ENCODE results near the gene CAMK2N2.

CAMK2N2 gene

DNA sequence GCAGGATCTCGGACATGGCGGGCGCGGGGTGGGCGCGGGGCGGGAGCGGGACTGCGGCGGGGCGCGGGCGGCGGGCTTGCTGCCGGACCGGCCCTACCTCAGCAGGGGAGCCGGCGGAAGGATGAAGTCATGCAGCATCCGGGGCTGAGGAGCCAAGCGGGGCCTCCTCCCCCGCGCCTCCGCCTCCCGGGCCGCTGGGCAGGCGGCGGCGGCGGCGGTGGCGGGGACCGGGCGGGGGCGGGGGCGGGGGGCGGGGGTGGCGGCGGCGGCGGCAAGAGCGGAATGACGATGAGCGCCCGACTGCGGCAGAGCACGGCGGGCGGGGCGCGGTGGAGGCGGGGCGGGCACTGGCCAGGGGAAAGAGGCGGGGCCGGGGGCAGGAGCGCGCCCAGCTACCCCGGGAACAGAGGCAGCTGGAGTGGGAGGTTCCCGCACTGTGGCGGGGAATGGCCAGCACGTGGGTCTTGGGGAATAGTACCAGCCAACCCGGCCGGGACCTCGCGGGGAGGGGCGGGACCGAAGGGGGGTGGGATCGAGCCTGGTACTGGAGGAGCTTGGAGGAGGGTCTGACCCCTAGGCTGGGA lies at the start of gene CAMK2N2:
Gene CAMK2N2 (minus strand): TSS at position 284 of the 584 bp plus-strand sequence. CDS start 268 bp downstream, at position 16.
- DNase-seq, result peak; percentile 80

DNA sequence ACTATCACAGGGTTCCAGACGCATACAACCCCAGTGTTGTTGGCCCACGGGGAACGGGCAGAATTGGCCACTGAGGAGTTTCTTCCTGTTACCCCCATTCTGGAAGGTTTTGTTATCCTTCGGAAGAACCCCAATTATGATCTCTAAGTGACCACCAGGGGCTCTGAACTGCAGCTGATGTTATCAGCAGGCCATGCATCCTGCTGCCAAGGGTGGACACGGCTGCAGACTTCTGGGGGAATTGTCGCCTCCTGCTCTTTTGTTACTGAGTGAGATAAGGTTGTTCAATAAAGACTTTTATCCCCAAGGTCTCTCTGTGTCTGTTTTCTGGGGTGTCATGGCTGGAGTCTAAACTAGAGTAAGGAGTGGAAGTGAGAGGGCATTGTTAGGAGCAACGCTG lies 47.4 kb upstream of the CAMK2N2 start:
- DNase-seq, result no peak

DNA sequence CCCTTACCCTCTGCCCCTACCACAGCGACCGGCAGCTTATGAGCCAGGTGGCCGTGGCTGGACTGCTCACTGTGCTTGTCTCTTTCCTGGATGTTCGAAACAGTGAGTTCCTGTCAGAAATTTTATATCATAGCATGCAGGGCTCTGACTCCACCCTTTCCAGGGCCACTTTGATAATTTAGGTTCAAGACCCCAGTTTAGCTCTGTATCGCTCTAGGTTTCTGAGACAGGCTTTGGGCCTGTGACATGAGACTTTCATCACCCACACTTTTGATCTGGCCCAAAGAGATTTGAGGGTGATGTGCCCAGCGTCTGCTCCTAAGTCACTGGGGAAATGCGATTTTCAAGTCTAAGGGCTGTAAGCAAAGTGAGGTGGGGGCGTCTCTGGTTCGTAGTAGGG lies 46.6 kb upstream of the CAMK2N2 start:
- DNase-seq, result no peak

DNA sequence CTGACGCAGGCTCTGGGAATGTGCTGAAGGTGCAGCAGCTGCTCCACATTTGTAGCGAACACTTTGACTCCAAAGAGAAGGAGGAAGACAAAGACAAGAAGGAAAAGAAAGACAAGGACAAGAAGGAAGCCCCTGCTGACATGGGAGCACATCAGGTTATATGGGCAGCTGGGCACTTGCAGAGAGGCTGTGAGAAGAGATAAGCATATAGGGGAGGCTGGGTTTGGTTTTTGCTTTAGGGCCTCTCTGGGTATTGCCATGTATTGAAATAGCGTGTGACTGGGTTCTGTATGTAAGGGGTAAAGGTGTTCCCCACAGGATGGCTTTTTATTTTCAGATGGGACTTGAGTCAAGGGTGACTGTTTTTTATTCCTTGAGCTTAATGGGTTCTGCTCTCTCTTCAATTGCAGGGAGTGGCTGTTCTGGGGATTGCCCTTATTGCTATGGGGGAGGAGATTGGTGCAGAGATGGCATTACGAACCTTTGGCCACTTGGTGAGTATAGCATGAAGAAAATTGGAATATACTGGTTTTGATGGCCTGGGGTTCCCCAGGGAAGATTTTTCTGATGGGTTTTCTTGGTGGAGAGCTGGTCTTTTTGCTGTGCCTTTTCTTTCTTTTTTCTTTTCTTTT lies 45.1 kb upstream of the CAMK2N2 start:
- no peak for DNase-seq

DNA sequence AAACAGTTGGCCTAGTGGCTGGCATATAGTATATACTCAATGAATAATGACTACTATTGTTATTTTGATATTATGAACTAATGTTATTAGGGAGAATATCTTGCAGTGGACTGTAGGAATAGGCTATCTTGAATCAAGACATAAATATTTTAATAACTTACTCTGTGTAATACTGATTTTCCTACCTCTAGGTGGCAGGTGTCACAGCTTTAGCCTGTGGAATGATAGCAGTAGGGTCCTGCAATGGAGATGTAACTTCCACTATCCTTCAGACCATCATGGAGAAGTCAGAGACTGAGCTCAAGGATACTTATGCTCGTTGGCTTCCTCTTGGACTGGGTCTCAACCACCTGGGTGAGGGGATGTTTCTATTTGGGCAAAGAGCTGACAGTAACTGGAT lies 44.2 kb upstream of the CAMK2N2 start:
- no peak for DNase-seq

DNA sequence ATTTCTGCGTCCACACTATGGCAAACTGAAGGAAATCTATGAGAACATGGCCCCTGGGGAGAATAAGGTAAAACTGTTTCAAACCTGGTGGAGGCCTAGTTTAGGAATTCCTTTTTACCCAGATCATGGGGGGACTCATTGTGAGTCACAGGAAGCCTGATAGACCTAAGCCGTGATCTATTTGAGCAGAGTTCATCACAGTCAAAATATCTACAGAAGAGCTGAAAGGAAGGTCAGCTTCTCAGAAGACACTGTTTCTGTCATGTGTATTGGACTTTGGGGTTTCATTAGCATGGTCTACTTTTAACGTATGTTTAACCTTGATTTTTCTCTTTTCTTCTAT lies 39.0 kb upstream of the CAMK2N2 start:
- DNase-seq, result no peak

DNA sequence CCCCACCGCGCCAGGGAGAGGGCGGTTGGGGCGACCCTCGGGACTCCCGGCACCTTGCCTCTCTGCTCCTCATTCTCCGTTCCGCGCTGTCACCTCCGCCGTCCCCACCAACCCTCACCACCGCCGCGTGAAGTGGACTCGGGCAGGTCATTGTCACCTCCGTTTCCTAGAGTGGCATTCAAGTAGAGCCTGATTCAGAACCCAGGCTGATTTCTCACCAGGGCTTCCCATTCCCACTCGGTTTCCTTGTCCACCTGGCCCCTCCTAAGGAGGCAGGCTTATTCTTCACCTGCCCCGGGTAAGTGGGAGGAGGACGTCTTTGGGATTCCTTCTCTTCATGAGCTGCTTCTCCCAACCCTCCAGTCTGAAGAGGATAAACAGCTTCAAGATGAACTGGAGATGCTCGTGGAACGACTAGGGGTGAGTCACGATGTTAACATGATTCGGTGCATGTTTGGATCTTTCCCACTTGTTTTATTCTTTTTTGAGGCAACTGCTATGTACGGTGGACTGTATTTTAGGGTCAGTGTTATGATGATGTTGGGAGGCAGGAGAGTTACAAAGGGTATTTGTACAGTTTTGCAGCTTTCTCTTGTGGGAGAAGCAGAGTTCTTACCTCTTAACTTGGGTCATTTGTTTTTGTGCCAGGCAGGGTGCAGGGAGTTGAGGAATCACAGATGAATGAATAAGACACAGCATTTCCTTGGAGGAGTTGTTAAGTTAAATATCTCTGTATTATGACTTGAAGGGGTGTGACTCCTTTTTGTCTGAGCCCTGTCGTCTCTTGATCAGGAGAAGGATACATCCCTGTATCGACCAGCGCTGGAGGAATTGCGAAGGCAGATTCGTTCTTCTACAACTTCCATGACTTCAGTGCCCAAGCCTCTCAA lies 38.4 kb upstream of the CAMK2N2 start:
- no peak for DNase-seq

DNA sequence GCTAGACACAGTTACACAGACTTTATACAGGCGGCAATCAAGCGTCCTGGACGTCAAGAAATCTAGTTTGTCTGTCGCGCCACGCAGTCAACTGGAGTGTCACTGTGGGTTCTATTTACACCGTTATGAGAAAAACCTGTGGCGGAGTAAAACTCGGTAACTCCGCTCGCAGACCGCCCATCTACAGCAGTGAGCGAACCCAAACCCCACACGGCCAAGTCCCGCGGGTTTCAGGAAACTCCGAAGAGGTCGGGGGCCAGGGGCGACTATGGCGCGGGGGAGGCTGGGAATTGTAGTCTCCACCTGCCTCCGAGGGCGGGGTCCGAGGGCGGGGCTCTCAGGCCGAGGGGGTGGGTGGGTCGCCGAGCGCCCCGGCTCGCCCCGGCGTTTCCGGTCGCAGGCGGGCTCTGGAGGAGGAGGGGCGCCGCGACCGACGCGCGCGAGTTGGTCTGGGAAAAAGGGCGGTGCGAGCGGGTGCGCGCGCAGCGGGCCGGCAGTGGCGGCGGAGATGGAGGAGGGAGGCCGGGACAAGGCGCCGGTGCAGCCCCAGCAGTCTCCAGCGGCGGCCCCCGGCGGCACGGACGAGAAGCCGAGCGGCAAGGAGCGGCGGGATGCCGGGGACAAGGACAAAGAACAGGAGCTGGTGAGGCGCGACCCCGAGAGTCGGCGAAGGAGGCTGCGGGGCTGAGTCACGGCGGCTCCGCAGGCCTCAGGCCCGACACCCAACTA lies 37.6 kb upstream of the CAMK2N2 start, which contains the start of gene PSMD2:
Gene PSMD2 (plus strand): TSS at position 483 of the 729 bp plus-strand sequence. CDS start 26 bp downstream, at position 509.
- DNase-seq, result peak; percentile 91

DNA sequence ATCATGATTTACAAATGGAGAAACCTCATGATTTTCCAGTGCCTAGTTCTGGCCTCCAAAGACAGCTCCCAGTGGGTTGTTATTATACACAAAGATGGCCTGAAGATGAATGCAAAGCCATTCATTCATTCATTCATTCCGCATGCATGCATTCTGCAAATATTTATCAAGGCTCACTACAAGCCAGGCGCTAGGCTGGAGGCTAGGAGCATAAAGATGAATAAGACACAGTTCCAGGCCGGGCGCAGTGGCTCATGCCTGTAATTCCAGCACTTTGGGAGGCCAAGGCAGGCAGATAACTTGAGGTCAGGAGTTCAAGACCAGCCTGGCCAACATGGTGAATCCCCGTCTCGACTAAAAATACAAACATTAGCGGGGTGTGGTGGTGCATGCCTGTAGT lies 35.3 kb upstream of the CAMK2N2 start:
- DNase-seq, result no peak

DNA sequence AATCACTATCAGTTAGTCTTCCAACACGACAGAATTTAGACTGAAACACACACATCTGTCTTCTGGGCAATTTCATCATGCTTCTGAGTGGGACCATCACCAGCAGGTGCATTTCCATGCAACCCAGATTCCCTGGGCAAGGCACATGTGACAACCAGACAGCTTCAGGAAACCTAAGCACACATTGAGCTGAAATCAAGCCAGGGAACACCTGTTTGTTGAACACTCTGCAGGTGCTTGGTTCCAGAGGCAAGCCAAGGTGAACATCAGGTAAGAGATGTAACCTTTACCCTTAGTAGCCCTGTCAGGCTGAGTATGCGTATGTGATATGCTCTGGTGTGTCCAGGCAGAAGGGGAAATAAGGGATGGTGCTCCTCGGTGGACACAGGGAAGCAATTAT lies 34.4 kb upstream of the CAMK2N2 start:
- no peak for DNase-seq

DNA sequence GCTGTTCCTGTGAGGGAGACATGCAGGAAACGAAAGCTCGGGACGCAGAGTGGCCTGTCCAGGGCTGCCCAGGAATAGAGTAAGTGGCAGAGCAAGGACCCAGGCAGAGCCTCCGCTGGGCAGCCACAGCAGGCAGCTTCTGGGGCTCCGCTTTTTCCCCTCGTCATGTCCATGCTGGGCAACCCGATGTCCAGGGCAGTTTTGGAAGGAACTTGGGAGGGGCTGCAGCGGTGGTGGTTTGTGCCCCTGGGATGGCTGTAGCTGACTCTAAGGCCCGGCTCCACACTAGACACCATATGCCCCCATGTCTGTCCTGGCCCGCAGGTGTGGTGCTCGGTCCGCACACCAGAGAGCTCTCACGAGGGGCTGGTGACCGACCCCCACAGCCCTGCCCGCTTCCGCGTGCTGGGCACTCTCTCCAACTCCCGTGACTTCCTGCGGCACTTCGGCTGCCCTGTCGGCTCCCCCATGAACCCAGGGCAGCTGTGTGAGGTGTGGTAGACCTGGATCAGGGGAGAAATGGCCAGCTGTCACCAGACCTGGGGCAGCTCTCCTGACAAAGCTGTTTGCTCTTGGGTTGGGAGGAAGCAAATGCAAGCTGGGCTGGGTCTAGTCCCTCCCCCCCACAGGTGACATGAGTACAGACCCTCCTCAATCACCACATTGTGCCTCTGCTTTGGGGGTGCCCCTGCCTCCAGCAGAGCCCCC lies 30.5 kb upstream of the CAMK2N2 start:
- DNase-seq, result no peak

DNA sequence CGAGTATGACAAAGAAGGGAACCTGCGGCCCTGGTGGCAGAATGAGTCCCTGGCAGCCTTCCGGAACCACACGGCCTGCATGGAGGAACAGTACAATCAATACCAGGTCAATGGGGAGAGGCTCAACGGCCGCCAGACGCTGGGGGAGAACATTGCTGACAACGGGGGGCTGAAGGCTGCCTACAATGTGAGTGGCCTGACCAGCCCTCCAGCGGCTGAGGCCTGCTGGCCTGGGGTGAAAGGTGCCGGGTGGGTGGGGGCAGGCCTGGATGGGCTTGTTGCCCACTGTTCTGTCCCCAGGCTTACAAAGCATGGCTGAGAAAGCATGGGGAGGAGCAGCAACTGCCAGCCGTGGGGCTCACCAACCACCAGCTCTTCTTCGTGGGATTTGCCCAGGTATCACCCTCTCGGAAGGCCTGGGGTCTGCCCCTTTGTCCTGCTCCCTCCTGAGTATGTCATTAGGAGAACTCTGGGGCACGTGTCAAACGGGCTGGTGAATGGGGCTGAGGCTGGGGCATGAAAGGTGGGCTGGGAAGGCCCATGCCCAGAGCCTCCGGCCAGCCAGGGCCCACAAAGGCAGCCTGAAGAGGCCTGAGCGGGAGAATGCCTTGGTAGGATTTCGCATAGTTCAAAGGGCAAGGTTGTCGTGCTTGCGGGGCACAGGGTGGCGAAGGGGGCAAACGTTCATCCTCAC lies 29.8 kb upstream of the CAMK2N2 start:
- DNase-seq, result no peak

DNA sequence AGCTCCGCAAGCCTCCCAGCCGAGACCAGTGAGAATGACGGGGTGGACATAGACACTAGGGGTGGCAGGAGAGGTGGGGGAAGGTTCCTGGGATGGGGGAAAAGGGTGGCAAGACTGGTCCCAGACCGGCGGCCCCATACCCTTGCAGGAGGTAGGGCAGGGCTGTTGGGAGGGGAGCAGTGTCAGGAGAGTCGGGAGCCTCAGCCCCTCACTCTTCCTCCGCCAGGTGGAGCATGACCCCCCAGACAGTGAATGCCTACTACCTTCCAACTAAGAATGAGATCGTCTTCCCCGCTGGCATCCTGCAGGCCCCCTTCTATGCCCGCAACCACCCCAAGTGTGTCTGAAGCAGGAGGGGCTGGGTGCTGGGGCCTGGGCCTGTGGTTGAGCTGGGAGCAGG lies 29.0 kb upstream of the CAMK2N2 start:
- no peak for DNase-seq

DNA sequence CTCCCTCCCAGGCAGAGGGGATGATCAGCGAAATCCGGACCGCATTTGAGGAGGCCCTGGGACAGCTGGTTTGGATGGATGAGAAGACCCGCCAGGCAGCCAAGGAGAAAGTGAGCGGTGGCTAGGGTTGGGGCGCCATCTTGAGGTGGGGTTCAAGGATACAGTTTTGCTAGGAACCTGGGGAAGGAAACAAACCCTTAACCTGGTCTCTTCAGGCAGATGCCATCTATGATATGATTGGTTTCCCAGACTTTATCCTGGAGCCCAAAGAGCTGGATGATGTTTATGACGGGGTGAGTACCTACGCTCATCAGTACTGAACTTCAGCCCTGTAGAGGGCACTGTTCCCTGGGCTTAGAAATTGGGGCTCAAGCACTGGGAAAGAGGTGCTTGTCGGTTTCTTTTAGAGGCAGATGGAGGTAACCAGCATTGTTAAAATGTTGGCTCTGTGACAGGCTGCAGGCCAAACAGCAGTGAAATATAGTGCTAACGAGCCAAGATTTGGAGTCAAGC lies 28.1 kb upstream of the CAMK2N2 start:
- no peak for DNase-seq

DNA sequence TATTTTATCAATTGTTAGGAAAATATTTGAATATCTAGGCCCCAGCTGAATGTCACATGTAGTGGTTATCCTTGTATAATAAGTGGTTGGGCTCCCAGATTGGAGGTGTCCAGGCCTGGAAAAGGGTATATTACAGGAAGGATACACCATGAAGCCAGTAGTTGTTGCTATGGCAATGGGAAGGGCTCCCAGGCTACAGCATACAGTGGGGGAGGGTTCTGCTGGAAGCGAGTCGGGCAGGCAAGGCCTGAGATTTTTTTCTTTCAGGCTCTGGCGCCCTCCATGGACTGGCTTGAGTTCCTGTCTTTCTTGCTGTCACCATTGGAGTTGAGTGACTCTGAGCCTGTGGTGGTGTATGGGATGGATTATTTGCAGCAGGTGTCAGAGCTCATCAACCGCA lies 23.3 kb upstream of the CAMK2N2 start:
- peak; percentile 82 for DNase-seq

DNA sequence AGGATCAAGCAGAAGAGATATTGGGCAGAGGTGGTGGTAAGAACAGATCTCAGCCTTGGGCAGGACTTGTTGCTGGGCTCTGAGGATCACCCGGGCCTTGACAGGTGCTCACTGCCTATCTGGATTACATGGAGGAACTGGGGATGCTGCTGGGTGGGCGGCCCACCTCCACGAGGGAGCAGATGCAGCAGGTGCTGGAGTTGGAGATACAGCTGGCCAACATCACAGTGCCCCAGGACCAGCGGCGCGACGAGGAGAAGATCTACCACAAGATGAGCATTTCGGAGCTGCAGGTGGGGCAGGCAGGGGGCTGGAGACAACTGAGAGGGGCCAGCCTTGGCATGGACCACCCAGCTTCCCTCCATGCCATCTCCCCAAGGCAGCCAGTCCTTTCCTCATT lies 22.3 kb upstream of the CAMK2N2 start:
- DNase-seq, result no peak

DNA sequence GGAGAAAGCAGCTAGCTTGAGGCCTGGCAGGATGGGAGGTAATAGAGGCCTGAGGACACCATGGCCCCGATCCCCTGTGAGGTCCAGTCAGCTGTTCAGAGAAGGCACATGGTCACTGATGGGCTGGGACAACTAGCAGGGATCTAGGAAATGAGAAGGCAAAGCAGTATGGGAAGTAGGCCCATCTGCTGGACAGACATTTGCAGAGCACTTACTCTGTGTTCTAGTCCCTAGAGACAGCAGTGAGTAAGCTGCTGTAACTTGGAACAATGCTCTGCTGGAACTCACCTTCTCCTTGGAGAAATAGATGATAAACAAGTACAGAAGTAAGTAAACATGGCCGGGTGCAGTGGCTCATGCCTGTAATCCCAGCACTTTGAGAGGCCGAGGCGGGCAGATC lies 21.6 kb upstream of the CAMK2N2 start:
- DNase-seq, result no peak

DNA sequence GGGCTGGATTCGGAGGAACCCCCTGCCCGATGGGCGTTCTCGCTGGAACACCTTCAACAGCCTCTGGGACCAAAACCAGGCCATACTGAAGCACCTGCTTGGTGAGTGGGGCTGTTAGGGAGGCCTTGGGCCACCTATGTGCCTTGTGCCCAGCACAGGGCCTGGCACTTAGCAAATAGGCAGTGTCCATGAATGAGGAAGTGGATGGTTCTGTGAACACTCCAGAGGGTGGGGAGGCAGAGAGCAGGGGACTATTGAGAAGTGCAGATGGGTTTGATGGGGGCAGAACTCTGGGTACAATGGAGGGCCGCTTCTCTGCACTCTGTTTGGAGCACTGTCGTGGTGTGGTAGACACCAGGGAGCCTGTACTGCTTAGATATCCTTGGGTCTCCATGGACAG lies 16.0 kb upstream of the CAMK2N2 start:
- no peak for DNase-seq

DNA sequence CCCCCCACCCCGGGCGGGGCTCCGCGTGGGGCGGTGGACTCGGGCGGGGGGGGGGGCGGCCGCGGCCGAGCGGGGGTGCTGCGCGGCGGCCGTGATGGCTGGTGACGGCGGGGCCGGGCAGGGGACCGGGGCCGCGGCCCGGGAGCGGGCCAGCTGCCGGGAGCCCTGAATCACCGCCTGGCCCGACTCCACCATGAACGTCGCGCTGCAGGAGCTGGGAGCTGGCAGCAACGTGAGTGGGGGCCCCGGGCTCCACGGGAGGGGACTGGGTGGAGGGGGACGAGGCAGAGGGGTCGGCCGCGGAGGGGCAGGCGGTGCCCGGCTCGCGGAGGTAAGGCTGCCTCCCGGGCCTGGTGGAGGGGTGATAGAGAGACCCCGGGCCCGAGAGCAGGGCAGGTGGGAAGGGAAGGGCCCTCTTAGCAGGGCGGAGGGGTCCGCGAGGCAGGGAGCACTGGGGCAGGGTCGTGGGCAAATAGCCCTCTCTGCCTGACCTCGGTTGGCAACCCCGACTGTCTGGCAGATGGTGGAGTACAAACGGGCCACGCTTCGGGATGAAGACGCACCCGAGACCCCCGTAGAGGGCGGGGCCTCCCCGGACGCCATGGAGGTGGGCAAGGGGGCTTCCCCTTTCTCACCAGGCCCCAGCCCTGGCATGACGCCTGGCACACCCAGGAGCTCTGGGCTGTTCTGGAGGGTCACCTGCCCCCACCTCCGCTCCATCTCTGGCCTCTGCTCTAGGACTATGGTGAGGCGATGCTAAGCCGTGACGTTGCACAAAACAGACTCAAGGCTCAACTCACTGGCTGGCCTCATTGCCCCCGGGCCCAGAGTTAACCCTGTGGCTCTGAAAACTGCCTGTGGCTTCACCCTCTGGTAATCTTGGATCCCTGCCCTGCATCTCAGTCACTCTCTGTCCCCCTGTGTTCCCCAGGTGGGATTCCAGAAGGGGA lies 14.9 kb upstream of the CAMK2N2 start, which contains the start of gene ECE2:
Gene ECE2 (plus strand): TSS at position 62 of the 950 bp plus-strand sequence. CDS start 132 bp downstream, at position 194.
- DNase-seq, result no peak

DNA sequence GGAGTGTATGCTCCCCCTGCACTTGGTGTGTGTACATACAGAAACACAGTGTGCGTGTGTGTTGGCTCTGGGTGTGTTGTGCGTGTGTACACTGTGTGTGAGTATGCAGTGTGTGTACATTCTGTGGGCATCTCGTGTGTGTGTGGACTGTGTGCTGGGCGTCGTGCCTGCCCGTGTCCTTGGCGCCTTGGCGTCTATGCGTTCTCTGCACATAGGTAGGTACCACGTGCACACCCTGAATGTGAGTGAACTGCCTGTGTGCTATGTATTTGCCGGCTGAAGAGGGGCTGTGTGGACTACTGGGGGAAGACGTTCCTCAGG lies 14.0 kb upstream of the CAMK2N2 start:
- DNase-seq, result no peak

DNA sequence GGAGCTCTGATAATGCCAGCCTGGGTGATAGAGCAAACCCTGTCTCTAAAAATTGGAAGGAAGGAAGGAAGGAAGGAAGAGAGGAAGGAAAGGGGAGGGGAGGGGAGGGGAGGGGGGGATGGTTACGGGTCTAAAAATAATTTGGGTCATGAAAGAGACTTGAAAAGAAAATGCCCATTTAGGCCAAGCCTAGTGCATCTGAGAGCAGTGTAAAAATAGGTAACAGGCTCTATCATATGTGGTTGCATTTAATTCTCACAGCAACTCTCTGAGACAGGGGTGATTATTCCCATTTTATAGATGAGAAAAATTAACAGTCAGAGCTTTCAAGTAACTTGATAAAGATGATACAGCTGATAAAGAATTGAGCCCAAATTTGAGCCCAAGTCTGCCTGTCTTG lies 10.9 kb upstream of the CAMK2N2 start:
- no peak for DNase-seq
